Occipital lobe (tissue), 2 donors: ENCODE results near the gene TAS2R1. TPM values are rescaled to one million over a fixed set of nuclear protein-coding genes. Genes with fewer than 3 reads are reported as not detected.

ENCODE experiments used
- DNase-seq: peaks from one replicate; lab custom pipeline; 2025; lab: John Stamatoyannopoulos, UW
- total RNA-seq: library from RNA; depleted of rRNA; stranded (reverse); fragments of >200 nt; gene quantifications from one replicate; pipeline ENCODE4 v1.2.3, GENCODE V29; 2014

Gene TAS2R1
- total RNA-seq, 1 donor from 2014 or later, result 0.62 TPM

- DNase-seq, result no peak
Measured at GRCh38 chr5:9589049-9589835, 40.9 kb downstream of the TAS2R1 start.

GRCh38 chr5:9588254-9588653, 41.9 kb downstream of the TAS2R1 start:
- no peak for DNase-seq

GRCh38 chr5:9587135-9587534, 43.0 kb downstream of the TAS2R1 start:
- DNase-seq, result no peak

- no peak for DNase-seq
Measured at GRCh38 chr5:9582406-9582805, 47.7 kb downstream of the TAS2R1 start.

Other genes with a start within 250 kb of the TAS2R1 start
- gene SEMA5A, start 84.3 kb downstream of the TAS2R1 start, total RNA-seq, result 11.2 TPM